ENCODE measurements around the gene PTP4A1.

GRCh38 chr6:63530182-63530581 lies 42.1 kb upstream of the PTP4A1 start:
- no peak for TF ChIP-seq CTCF (IDR thresholded peaks at IDR 0.05)
- no peak for TF ChIP-seq POLR2A (IDR thresholded peaks at IDR 0.05)
